Stimulated activated memory B cell treated with anti-CD40 and anti-IgM and Interleukin-4, amounts not matched to agents 10 μg/mL and 1 μg/mL and 100 μg/mL, for 72 hours (primary cell): ENCODE measurements around the gene GGA1.
A peak's percentile ranks its signal among the peaks of the same experiment; 100 is the strongest.
"Not testable (repeated sequence)": the region's sequence is repeated elsewhere in the genome, so short reads cannot be mapped to it uniquely, and the experiment has no call there.

Experiments
- ATAC-seq: fragments of 150-1000 bp; cut with Tn5 transposase; 2 replicates; pipeline ENCODE4 v1.10.0; 2021
- H3K27ac Mint-ChIP-seq: one replicate; pipeline ENCODE4 v1.8.0; 2022; ENCODE audit warnings: mild to moderate bottlenecking, mixed read lengths
- H3K27me3 Mint-ChIP-seq: one replicate; pipeline ENCODE4 v1.8.0; 2022; ENCODE audit warnings: mixed read lengths
- H3K36me3 Mint-ChIP-seq: one replicate; pipeline ENCODE4 v1.8.0; 2022; ENCODE audit warnings: mixed read lengths
- H3K4me1 Mint-ChIP-seq: one replicate; pipeline ENCODE4 v1.8.0; 2022; ENCODE audit warnings: mixed read lengths
- H3K4me3 Mint-ChIP-seq: one replicate; pipeline ENCODE4 v1.8.0; 2022; ENCODE audit warnings: mild to moderate bottlenecking, moderate library complexity, mixed read lengths
- H3K9me3 Mint-ChIP-seq: one replicate; pipeline ENCODE4 v1.8.0; 2022; ENCODE audit warnings: mixed read lengths

Gene GGA1

DNA sequence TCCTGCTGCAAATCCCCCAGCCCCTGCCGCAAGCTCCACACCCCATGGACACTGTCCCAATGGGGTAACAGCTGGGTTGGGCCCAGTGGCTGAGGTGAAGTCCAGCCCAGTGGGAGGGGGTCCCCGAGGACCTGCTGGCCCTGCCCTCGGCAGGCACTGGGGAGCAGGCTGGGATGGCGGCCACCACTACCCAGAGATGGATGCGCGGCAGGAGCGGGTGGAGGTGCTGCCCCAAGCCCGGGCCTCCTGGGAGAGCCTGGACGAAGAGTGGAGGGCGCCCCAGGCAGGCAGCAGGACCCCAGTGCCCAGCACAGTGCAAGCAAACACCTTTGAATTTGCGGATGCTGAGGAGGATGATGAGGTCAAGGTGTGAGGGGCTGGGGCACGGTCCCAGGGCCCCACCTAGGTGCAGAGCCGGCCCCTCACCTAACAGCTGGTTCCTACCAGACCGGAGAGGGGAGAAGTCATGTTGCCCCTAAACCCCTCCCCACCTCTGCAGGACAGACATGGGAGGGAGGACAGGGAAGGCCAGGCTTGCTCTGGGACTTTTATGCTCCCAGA lies 40.1 kb upstream of the GGA1 start:
- no peak overlapping the region for H3K4me3 Mint-ChIP-seq
- no peaks in the 10 kb centered on the region for H3K9me3 Mint-ChIP-seq
- H3K27me3 Mint-ChIP-seq = peaks cover 66% of the 10 kb centered on the region
- no peak for ATAC-seq
- H3K4me1 Mint-ChIP-seq = peaks cover 22% of the 10 kb centered on the region
- H3K36me3 Mint-ChIP-seq = no peaks in the 10 kb centered on the region
- H3K27ac Mint-ChIP-seq = no peak overlapping the region

DNA sequence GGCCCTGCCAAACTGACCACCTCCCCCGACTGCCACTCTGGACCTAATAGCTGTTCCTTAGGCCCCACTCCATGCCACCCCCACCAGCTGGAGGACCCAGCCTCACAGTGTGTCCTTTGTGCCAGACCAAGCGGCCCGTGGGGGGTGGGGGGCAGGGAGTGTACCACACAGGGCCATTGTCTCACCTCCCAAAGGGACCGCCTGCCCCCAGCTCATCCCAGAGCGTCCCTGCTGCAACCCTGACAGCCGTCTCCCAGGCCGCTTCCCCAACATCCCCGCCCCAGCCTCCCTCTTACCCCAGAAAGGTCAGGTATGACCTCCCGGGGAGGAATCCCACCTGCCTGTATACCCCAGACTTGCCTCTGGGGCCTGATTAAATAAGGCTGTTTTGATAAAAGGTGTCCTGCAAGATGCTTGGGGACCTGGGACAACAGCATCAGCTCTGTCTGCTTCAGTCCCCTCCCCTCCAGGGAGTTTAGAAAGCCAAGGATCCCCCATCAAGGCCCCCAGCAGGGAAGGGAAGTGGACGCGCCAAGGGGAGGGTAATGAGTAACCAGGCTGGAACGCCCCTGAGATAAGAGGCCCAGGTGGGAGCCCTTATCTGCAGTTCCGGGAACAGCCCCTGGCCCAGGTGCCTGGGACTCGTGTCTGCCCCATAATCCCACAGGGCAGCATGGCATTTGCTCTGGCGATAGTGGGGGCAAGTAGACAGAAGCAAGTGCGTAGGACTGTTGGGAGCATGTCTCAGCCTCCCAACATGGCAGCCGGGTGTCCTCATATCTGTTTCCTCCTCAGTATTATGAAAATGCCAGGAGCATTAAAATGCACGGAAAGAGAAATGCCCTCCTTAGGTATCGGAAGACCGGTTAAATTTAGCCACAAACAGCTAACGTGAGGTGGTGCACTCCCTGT lies 39.4 kb upstream of the GGA1 start:
- peaks cover 59% of the 10 kb centered on the region for H3K27me3 Mint-ChIP-seq
- no peaks in the 10 kb centered on the region for H3K9me3 Mint-ChIP-seq
- H3K36me3 Mint-ChIP-seq = no peaks in the 10 kb centered on the region
- peaks cover 22% of the 10 kb centered on the region for H3K4me1 Mint-ChIP-seq
- no peak overlapping the region for H3K4me3 Mint-ChIP-seq
- H3K27ac Mint-ChIP-seq = no peak overlapping the region
- ATAC-seq = no peak

- ATAC-seq = no peak
- Mint-ChIP-seq H3K27ac (no peak overlapping the region), H3K9me3 (no peaks in the 10 kb centered on the region), H3K36me3 (no peaks in the 10 kb centered on the region), H3K27me3 (peaks cover 57% of the 10 kb centered on the region), H3K4me1 (peaks cover 22% of the 10 kb centered on the region), H3K4me3 (no peak overlapping the region)
Observed at GRCh38 chr22:37569921-37570660, 38.5 kb upstream of the GGA1 start.

- no peaks in the 10 kb centered on the region for H3K9me3 Mint-ChIP-seq
- peaks cover 55% of the 10 kb centered on the region for H3K27me3 Mint-ChIP-seq
- no peak overlapping the region for H3K4me3 Mint-ChIP-seq
- no peaks in the 10 kb centered on the region for H3K36me3 Mint-ChIP-seq
- peaks cover 21% of the 10 kb centered on the region for H3K4me1 Mint-ChIP-seq
- no peak overlapping the region for H3K27ac Mint-ChIP-seq
- ATAC-seq = no peak
Observed at GRCh38 chr22:37570661-37570976, 38.0 kb upstream of the GGA1 start.

DNA sequence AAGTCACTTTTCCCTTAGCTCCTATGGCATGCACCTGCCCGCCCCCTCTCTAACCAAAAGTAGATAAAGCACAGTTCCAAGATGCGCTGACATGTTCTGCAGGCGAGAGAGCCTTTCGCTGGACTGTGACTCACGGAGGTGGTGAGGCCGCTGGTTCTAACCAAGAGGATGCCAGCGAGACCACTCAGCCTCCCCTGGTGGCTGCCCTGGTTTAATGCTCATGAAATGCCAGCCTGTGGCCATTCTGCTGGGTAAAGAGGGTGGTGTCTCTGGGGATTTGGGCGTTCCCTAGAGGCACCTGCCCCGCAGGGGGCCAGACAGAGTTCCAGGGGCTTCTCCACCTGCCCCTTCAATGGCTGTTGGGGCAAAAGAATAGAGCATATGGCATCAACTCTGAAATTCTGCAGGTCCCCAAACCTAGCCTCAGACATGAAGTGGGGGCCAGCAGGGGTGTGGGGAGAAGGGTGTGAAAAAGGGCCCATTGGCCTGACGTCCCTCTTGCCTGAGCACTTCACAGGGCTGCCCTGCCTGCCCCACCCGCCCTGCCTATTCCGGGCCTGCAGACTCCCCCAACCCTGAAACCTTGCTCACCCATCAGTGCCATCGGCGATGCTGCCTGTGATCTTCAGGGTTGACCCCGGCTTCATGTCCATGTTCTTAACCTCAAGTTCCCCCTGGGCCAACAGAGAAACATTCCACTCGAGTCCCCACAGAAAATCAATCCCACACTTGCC lies 37.2 kb upstream of the GGA1 start:
- no peak for ATAC-seq
- no peaks in the 10 kb centered on the region for H3K36me3 Mint-ChIP-seq

DNA sequence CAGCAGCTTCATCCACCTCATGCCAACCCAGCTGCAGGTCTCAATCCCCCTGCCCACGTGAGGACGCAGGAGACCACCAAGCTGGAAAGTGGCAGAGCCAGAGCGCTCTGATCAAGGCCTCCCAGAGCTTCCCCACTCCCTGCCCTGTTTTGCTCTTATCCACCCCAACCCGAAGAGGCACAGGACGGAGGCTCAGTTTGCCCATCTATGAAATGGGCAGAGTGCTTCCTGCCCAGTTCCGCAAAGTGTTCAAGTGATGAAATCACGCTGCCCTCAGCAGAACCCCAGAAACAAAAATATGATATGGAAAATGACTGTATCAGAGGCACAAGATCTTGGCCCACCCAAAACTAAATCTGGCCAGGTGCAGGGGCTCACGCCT lies 36.7 kb upstream of the GGA1 start:
- peaks cover 56% of the 10 kb centered on the region for H3K27me3 Mint-ChIP-seq
- H3K9me3 Mint-ChIP-seq = no peaks in the 10 kb centered on the region
- peaks cover 8% of the 10 kb centered on the region for H3K4me1 Mint-ChIP-seq
- no peak overlapping the region for H3K27ac Mint-ChIP-seq
- no peaks in the 10 kb centered on the region for H3K36me3 Mint-ChIP-seq
- no peak for ATAC-seq
- no peak overlapping the region for H3K4me3 Mint-ChIP-seq

More for the DNA sequence above, 37.2 kb upstream of the GGA1 start:
- Mint-ChIP-seq H3K27ac (no peak overlapping the region), H3K27me3 (peaks cover 50% of the 10 kb centered on the region), H3K9me3 (no peaks in the 10 kb centered on the region), H3K4me1 (peaks cover 13% of the 10 kb centered on the region), H3K4me3 (no peak overlapping the region)

DNA sequence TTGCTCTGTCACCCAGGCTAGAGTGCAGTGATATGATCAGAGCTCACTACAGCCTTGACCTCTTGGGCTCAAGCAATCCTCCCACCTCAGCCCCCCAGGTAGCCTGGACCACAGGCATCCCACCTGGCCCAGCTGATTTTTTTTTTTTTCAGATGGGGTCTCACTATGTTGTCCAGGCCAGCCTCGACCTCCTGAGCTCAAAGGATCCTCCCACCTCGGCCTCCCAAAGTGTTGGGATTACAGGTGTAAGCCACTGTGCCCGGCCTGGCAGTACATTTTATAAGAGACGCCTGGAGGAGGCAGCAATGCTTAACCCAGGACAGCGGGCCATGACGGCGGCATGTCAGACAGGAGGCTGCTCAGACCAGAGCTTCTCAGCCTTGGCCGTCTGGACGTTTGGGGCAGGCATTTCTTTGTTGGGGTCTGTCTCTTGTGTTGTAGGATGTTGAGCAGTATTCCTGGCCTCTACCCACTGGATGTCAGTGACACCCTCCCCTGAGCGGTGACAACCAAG lies 33.1 kb upstream of the GGA1 start:
- Mint-ChIP-seq H3K4me3 (no peak overlapping the region), H3K4me1 (no peaks in the 10 kb centered on the region), H3K9me3 (no peaks in the 10 kb centered on the region), H3K36me3 (no peaks in the 10 kb centered on the region), H3K27me3 (peaks cover 49% of the 10 kb centered on the region), H3K27ac (no peak overlapping the region)
- ATAC-seq = no peak

DNA sequence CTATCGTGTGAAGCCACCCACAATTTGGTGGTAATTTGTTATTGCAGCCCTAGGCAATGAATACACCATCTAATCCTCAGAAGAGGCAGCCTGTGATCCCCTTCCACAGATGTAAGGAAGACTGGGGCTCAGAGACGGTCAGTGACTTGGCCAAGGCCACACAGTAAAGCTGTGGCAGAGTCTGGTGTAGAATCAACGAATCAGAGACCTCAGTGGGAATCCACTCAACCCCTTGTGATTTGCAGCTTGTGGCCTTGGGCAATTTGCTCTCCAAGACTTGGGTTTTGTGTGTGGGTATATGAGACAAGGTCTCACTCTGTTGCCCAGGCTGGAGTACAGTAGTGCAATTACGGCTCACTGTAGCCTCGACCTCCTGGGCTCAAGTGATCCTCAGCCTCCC lies 30.6 kb upstream of the GGA1 start:
- no peaks in the 10 kb centered on the region for H3K9me3 Mint-ChIP-seq
- H3K27me3 Mint-ChIP-seq = peaks cover 46% of the 10 kb centered on the region
- no peak for ATAC-seq
- no peak overlapping the region for H3K4me3 Mint-ChIP-seq
- no peaks in the 10 kb centered on the region for H3K36me3 Mint-ChIP-seq
- H3K27ac Mint-ChIP-seq = no peak overlapping the region
- H3K4me1 Mint-ChIP-seq = no peaks in the 10 kb centered on the region

DNA sequence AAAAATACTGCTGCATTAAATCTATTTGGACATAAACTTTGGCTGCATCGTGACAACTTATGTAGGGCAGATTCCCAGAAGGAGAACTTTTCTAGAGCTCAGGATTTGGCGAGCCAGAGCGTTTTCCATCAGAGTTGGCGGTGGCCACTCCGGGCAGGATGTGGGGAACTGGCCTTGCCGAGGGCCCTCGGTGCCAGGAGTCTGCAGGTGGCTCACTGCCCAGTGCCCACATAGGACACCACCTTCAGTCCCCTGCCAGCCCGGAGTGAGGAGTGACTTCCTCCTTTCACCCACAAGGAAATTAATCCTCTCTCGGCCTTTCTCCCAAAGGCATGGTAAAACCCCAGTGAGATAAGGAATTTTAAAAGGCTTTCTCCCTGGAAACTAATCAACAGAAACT lies 27.1 kb upstream of the GGA1 start:
- Mint-ChIP-seq H3K4me1 (no peaks in the 10 kb centered on the region), H3K36me3 (no peaks in the 10 kb centered on the region), H3K4me3 (no peak overlapping the region), H3K27me3 (peaks cover 57% of the 10 kb centered on the region), H3K9me3 (no peaks in the 10 kb centered on the region), H3K27ac (no peak overlapping the region)
- no peak for ATAC-seq

DNA sequence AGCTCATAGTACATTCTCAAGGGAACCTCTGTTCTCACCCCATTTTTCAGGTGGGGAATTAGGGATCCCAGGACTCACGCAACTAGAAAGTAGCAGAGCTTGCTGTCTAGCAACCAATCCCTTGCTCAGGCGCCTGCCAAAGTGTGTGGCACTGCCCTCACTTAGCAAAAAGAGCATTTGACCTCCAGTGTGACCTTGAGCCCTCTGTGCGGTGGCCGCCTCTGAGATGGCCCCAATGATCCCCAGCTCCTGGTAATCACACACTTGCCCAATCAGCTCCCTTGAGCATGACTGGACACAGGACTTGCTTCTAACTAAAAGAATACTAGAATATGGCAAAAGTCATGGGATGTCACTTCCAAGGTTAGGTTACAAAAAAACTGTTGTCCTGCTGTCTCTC lies 26.1 kb upstream of the GGA1 start:
- no peak for ATAC-seq
- Mint-ChIP-seq H3K4me1 (no peaks in the 10 kb centered on the region), H3K27ac (no peak overlapping the region), H3K9me3 (no peaks in the 10 kb centered on the region), H3K4me3 (no peak overlapping the region), H3K36me3 (no peaks in the 10 kb centered on the region), H3K27me3 (peaks cover 56% of the 10 kb centered on the region)

GRCh38 chr22:37588546-37589215 lies 20.0 kb upstream of the GGA1 start:
- Mint-ChIP-seq H3K27ac (no peak overlapping the region), H3K9me3 (no peaks in the 10 kb centered on the region), H3K4me1 (peaks cover 10% of the 10 kb centered on the region), H3K36me3 (no peaks in the 10 kb centered on the region), H3K4me3 (no peak overlapping the region), H3K27me3 (peaks cover 35% of the 10 kb centered on the region)
- no peak for ATAC-seq

DNA sequence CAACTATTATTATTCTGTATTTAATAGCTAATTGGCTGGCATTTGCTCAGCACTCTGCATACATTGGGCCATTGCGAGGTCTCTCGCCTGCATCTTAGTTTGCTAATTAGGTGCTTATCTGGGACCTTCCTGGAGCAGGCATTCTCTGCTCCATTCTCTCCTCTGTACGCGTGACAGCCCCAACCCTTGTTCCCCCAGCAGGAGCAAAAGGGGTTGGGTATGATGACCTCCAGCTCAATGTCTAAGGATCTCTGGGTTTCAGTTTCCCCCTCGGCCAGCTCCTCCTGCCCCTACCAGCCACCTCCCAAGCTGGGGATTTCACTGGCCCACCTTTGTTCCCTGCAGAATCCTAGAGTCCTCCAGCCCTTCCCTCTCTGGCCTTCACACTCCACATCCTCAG lies 19.0 kb upstream of the GGA1 start:
- ATAC-seq = no peak
- Mint-ChIP-seq H3K4me1 (peaks cover 10% of the 10 kb centered on the region), H3K27ac (no peak overlapping the region), H3K4me3 (no peak overlapping the region), H3K27me3 (peaks cover 39% of the 10 kb centered on the region), H3K36me3 (no peaks in the 10 kb centered on the region), H3K9me3 (no peaks in the 10 kb centered on the region)

DNA sequence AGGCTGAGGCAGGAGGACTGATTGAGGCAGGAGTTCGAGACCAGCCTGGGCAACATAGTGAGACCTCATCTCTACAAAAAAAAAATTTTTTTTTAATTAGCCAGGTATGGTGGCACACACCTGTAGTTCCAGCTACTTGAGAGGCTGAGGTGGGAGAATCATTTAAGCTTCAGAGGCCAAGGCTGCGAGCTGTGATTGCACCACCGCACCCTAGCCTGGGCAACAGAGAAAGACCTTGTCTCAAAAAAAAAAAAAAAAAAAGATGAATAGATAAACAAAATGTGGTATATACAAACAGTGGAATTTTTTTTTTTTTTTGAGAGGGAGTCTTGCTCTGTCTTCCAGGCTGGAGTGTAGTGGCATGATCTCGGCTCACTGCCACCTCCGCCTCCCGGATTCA lies 17.6 kb upstream of the GGA1 start:
- Mint-ChIP-seq H3K27me3 (peaks cover 40% of the 10 kb centered on the region), H3K4me1 (peaks cover 10% of the 10 kb centered on the region)
- not testable (repeated sequence) for ATAC-seq, H3K36me3 Mint-ChIP-seq, H3K4me3 Mint-ChIP-seq, H3K27ac Mint-ChIP-seq, H3K9me3 Mint-ChIP-seq

GRCh38 chr22:37591823-37592404 lies 16.7 kb upstream of the GGA1 start:
- H3K9me3 Mint-ChIP-seq = no peaks in the 10 kb centered on the region
- H3K36me3 Mint-ChIP-seq = no peaks in the 10 kb centered on the region
- H3K27me3 Mint-ChIP-seq = peaks cover 37% of the 10 kb centered on the region
- H3K27ac Mint-ChIP-seq = peak overlapping the region; percentile 50
- peak overlapping the region; percentile 80 for H3K4me3 Mint-ChIP-seq
- peaks cover 10% of the 10 kb centered on the region for H3K4me1 Mint-ChIP-seq
- ATAC-seq = no peak
